ENCODE measurements around the gene BICRA. TPM values are rescaled to one million over a fixed set of nuclear protein-coding genes. Genes with fewer than 3 reads are reported as not detected.

Gene BICRA
- total and polyA plus RNA-seq, 2 of the 4 experiments (the other 2 are of a cell fraction): 1.8 to 3.5 TPM

- Histone ChIP-seq H2BK20ac (ENCODE audit: low read depth, low read length) (no peak overlapping the region), H4K8ac (ENCODE audit: low read depth in 2 of 2, low read length in 2 of 2) (no peak overlapping the region), H2AFZ (replicated peaks; ENCODE audit: low read length, poor library complexity) (no peak overlapping the region), H2AK9ac (replicated peaks; ENCODE audit: low read depth, low read length, poor library complexity) (no peak overlapping the region), H3K18ac (ENCODE audit: low read depth, low read length) (no peak overlapping the region), H3K27ac (ENCODE audit: insufficient read depth, low read length) (no peak overlapping the region), H3K79me1 (ENCODE audit: low read depth in 1 of 2, low read length in 2 of 2) (peaks cover 45 to 93% of the 10 kb centered on the region in 2 experiments), H3K4me3 (ENCODE audit: insufficient read depth, low read depth, low read length) (no peak overlapping the region), H3K9ac (ENCODE audit: low read depth, low read length) (no peak overlapping the region), H3K9me3 (ENCODE audit: control insufficient read depth, insufficient read depth, low read length) (no peaks in the 10 kb centered on the region), H2BK5ac (ENCODE audit: low read depth, low read length, poor library complexity, severe bottlenecking) (no peak overlapping the region), H3K36me3 (ENCODE audit: control insufficient read depth, insufficient read depth, low read length) (peaks cover 10% of the 10 kb centered on the region), H4K20me1 (ENCODE audit: insufficient read depth, low read length) (peaks cover 80% of the 10 kb centered on the region), H3K56ac (ENCODE audit: extremely low read depth, insufficient read depth, low read length) (no peak overlapping the region), H4K5ac (ENCODE audit: low read depth, low read length) (no peak overlapping the region), H3K27me3 (ENCODE audit: control insufficient read depth, insufficient read depth, low read length) (no peaks in the 10 kb centered on the region), H4K91ac (ENCODE audit: insufficient read depth, low read depth, low read length) (no peak overlapping the region), H3K14ac (replicated peaks; ENCODE audit: low read depth, low read length) (no peak overlapping the region), H2BK15ac (ENCODE audit: low read depth, low read length) (no peak overlapping the region), H3K9me1 (ENCODE audit: insufficient read depth, low read length) (peaks cover 31% of the 10 kb centered on the region), H3K23ac (ENCODE audit: low read depth, low read length) (no peak overlapping the region), H2BK120ac (ENCODE audit: low read depth, low read length) (no peak overlapping the region), H3K4me2 (ENCODE audit: low read depth, low read length) (no peak overlapping the region), H3K4ac (ENCODE audit: low read depth, low read length) (no peak overlapping the region), H2AK5ac (ENCODE audit: low read depth, low read length) (no peak overlapping the region), H3K4me1 (ENCODE audit: control insufficient read depth, insufficient read depth, low read length) (peaks cover 3% of the 10 kb centered on the region)
- DNase-seq (no peak), ATAC-seq (ENCODE audit: low read depth) (no peak)
- in situ Hi-C loops (cut with MboI; ENCODE audit: low sequenced_read_pairs): no loop called here
- dilution Hi-C loops (cut with HindIII; ENCODE audit: low sequenced_read_pairs, unreplicated experiment): no loop called here
- CTCF ChIA-PET: no interaction called here
- intact Hi-C loops (cut with micrococcal nuclease): no loop called here
- TF ChIP-seq MAFK (IDR thresholded peaks at IDR 0.05; ENCODE audit: low read depth, low read length) (no peak), NFE2L2 (IDR thresholded peaks at IDR 0.05; ENCODE audit: low read depth, low read length) (no peak), SMC3 (IDR thresholded peaks at IDR 0.05; ENCODE audit: low read depth, low read length) (no peak), BHLHE40 (IDR thresholded peaks at IDR 0.05; ENCODE audit: low read depth, low read length) (no peak), MXI1 (IDR thresholded peaks at IDR 0.05; ENCODE audit: borderline replicate concordance, low read depth, low read length) (no peak), CEBPB (IDR thresholded peaks at IDR 0.05; ENCODE audit: low read depth, low read length) (no peak), MAZ (IDR thresholded peaks at IDR 0.05; ENCODE audit: borderline replicate concordance, low read depth, low read length) (no peak), POLR2A (IDR thresholded peaks at IDR 0.05; ENCODE audit: low read depth, low read length) (no peak), RAD21 (IDR thresholded peaks at IDR 0.05; ENCODE audit: low read length) (no peak), RFX5 (IDR thresholded peaks at IDR 0.05; ENCODE audit: low read depth, low read length) (no peak), CHD1 (IDR thresholded peaks at IDR 0.05; ENCODE audit: low read depth, low read length) (no peak), RCOR1 (IDR thresholded peaks at IDR 0.05; ENCODE audit: insufficient replicate concordance, low read length) (no peak), FOS (IDR thresholded peaks at IDR 0.05; ENCODE audit: low read depth, low read length) (no peak)
- TF ChIP-seq, protein P1, sequence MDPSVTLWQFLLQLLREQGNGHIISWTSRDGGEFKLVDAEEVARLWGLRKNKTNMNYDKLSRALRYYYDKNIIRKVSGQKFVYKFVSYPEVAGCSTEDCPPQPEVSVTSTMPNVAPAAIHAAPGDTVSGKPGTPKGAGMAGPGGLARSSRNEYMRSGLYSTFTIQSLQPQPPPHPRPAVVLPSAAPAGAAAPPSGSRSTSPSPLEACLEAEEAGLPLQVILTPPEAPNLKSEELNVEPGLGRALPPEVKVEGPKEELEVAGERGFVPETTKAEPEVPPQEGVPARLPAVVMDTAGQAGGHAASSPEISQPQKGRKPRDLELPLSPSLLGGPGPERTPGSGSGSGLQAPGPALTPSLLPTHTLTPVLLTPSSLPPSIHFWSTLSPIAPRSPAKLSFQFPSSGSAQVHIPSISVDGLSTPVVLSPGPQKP (IDR thresholded peaks at IDR 0.05; ENCODE audit: borderline replicate concordance, low read depth, low read length): no peak
- TF ChIP-seq, protein P2, sequence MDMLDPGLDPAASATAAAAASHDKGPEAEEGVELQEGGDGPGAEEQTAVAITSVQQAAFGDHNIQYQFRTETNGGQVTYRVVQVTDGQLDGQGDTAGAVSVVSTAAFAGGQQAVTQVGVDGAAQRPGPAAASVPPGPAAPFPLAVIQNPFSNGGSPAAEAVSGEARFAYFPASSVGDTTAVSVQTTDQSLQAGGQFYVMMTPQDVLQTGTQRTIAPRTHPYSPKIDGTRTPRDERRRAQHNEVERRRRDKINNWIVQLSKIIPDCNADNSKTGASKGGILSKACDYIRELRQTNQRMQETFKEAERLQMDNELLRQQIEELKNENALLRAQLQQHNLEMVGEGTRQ (IDR thresholded peaks at IDR 0.05; ENCODE audit: low read depth, low read length): no peak
- TF ChIP-seq, protein P3, sequence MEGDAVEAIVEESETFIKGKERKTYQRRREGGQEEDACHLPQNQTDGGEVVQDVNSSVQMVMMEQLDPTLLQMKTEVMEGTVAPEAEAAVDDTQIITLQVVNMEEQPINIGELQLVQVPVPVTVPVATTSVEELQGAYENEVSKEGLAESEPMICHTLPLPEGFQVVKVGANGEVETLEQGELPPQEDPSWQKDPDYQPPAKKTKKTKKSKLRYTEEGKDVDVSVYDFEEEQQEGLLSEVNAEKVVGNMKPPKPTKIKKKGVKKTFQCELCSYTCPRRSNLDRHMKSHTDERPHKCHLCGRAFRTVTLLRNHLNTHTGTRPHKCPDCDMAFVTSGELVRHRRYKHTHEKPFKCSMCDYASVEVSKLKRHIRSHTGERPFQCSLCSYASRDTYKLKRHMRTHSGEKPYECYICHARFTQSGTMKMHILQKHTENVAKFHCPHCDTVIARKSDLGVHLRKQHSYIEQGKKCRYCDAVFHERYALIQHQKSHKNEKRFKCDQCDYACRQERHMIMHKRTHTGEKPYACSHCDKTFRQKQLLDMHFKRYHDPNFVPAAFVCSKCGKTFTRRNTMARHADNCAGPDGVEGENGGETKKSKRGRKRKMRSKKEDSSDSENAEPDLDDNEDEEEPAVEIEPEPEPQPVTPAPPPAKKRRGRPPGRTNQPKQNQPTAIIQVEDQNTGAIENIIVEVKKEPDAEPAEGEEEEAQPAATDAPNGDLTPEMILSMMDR (conservative IDR thresholded peaks at IDR 0.05; ENCODE audit: low read depth, low read length): no peak
- WGBS, 2 experiments (ENCODE audit: extremely low coverage in 2 of 2, insufficient read length in 1 of 2): 80% methylated on average over 1 of the region's 5 CpGs; no CpG with 5 or more reads in 1 of the 2 experiments
- no TSS peak for BruUV-seq (replicated peaks)
- POLR2A ChIA-PET (ENCODE audit: unreplicated experiment): no interaction called here
Measured at GRCh38 chr19:47643281-47643680, 34.3 kb downstream of the BICRA start.
